ENCODE results near the gene S100A6.

DNA sequence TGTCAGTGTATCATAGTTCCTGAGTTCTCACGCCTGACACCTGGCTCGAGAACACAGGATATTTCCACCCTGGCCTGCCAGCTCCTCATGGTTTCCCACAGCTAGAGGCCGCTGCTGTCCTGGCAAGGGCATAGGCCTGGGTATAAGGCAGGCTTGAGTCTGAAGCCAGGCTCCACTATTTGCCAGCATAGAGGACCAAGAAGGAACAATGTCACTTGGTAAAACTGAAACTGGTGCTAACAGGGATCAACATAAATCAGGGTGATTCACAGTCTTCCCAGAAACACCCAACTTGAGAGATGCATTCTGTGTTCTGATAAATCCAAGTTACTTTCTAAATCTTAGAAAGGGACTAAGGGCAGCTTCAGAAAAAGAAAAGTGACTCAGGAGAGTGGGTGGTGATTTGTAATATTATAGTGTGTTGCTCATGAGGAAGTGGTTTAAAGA lies 36.8 kb upstream of the S100A6 start:
- TF ChIP-seq, protein P1, sequence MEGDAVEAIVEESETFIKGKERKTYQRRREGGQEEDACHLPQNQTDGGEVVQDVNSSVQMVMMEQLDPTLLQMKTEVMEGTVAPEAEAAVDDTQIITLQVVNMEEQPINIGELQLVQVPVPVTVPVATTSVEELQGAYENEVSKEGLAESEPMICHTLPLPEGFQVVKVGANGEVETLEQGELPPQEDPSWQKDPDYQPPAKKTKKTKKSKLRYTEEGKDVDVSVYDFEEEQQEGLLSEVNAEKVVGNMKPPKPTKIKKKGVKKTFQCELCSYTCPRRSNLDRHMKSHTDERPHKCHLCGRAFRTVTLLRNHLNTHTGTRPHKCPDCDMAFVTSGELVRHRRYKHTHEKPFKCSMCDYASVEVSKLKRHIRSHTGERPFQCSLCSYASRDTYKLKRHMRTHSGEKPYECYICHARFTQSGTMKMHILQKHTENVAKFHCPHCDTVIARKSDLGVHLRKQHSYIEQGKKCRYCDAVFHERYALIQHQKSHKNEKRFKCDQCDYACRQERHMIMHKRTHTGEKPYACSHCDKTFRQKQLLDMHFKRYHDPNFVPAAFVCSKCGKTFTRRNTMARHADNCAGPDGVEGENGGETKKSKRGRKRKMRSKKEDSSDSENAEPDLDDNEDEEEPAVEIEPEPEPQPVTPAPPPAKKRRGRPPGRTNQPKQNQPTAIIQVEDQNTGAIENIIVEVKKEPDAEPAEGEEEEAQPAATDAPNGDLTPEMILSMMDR (IDR thresholded peaks at IDR 0.05), result peak; percentile 67 to 81
- TF ChIP-seq POLR2AphosphoS5 (IDR thresholded peaks at IDR 0.05), result peak in 2 of 3 donors; percentile 24 to 60

Measured in suprapubic skin (tissue), 3 donors.